HG03139 (cell line): Measurements from ENCODE around the gene ZNF443.
"Not testable (repeated sequence)": the region's sequence is repeated elsewhere in the genome, so short reads cannot be mapped to it uniquely, and the experiment has no call there.

Experiments used
- ATAC-seq: cut with Tn5 transposase; IDR thresholded peaks from one replicate; pipeline ENCODE4 v1.9.1; 2021; ENCODE audit not compliant: unreplicated experiment

Gene ZNF443

GRCh38 chr19:12440541-12441316 lies at the start of gene ZNF443:
Gene ZNF443 (minus strand): TSS chr19:12441021. CDS start chr19:12440914, 107 bp downstream.
- peak; percentile 92 for ATAC-seq

- not testable (repeated sequence) for ATAC-seq
Measured at GRCh38 chr19:12486265-12486783, 45.5 kb upstream of the ZNF443 start.

DNA sequence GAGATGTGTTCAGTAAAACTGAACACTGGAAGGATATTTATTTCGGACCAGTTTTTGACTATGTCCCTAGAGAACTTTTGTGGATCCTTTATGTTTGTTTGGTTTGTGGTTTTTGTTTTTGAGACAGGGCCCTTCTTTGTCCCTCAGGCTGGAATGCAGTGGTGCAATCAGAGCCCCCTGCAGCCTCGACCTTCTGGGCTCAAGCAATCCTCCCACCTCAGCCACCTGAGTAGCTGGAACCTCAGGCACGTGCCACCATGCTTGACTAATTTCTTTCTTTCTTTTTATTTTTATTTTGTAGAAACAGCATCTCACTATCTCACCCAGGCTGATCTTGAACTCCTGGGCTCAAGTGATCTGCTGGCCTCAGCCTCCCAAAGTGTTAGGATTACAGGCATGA lies 44.8 kb upstream of the ZNF443 start:
- no peak for ATAC-seq

DNA sequence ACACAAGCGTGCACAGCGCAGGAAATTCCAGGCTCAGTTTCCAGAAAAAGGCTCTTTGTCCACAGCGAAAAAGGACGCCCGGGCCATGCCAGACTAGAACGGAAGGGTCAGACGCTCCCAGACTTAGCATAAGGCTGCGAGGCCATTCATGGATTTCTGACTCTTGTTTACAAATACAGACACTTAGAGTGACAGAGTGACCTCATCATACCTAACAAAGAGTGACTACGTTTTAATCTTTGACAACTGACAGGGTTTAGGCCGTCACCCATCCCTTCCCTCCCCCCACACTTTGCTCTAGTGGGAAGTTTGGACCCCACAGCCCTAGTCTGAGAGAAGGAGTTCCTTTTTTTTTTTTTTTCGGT lies 44.2 kb upstream of the ZNF443 start:
- ATAC-seq: peak; percentile 15

GRCh38 chr19:12484371-12485051 lies 43.7 kb upstream of the ZNF443 start, which contains the start of gene ZNF709:
Gene ZNF709 (minus strand): TSS chr19:12484816. CDS start chr19:12484657, 159 bp downstream.
- ATAC-seq: peak; percentile 84

GRCh38 chr19:12484011-12484370 lies 43.2 kb upstream of the ZNF443 start:
- no peak for ATAC-seq

GRCh38 chr19:12482509-12482886 lies 41.7 kb upstream of the ZNF443 start:
- ATAC-seq: no peak

- ATAC-seq: no peak
Measured at GRCh38 chr19:12481781-12482508, 41.1 kb upstream of the ZNF443 start.

DNA sequence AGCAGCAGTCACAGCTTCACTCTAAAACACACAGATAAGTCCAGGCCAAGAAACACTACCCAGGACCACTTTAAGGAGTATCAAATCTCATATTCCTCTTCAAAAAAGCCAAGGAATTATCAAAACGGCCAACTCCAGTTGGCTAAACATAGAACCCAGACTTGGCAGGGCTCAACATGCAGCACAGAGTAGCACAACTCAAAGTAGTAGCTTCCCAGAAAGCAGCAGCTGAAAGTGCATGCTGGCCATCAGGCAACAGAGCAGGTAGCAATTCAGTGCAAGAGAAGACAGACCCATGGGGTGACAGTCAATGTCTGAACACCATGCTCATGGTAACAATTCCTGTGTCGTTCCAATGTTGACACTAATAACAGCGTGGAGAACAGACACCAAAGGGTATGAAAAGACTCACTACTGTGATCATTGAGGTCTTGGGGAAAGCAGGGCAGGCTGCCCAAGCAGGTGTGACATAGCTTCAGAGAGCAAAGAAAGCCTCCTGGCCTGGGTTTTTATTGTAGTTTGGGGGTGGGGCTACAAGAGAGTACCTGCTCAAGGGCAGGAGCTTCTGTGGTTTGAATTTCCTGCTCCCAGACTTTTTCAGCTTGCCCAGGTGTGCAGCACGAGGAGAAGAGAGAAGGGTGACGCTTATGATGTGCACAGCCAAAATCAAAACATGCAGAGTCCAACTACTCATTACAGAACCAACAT lies 37.6 kb upstream of the ZNF443 start:
- ATAC-seq: no peak

DNA sequence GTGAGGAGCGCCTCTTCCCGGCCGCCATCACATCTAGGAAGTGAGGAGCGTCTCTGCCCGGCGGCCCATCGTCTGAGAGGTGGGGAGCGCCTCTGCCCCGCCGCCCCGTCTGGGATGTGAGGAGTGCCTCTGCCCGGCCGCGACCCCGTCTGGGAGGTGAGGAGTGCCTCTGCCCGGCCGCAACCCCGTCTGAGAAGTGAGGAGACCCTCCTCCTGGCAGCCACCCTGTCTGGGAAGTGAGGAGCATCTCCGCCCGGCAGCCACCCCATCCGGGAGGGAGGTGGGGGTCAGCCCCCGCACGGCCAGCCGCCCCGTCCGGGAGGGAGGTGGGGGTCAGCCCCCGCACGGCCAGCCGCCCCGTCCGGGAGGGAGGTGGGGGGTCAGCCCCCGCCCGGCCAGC lies 26.8 kb upstream of the ZNF443 start:
- ATAC-seq: not testable (repeated sequence)

DNA sequence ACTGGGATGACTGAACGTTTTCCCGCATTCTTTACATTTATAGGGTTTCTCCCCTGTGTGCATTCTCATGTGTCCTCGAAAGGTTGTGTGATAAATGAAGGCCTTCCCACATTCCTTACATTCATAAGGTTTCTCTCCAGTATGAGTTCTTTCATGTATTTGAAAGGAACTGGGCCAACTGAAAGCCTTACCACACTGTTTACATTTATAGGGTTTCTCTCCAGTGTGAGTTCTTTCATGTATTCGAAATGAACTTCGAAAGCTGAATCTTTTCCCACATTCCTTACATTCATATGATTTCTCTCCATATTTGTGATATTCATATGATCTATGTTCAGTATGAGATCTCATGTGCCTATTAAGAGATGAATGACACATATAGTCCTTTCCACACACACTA lies 24.4 kb upstream of the ZNF443 start:
- ATAC-seq: no peak

DNA sequence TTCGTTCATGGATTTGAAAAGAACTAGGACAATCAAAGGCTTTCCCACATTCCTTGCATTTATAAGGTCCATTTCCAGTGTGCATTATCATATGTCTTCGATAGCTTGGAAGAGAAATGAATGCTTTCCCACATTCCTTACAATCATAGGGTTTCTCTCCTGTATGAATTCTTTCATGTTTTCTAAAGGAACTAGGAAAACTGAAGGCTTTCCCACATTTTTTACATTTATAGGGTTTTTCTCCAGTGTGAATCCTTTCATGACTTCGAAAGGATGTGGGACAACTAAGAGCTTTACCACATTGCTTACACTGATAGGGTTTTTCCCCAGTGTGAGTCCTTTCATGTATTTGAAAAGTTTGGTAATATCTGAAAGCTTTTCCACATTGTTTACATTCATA lies 23.9 kb upstream of the ZNF443 start:
- no peak for ATAC-seq

DNA sequence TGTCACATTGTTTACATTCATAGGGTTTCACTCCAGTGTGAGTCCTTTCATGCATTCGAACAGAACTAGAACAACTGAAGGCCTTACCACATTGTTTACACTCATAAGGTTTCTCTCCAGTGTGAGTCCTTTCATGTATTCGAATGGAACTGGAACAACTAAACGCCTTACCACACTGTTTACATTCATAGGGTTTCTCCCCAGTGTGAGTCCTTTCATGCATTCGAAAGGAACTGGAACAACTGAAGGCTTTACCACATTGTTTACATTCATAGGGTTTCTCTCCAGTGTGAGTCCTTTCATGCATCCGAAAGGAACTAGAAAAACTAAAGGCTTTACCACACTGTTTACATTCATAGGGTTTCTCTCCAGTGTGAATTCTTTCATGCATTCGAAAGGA lies 23.3 kb upstream of the ZNF443 start:
- not testable (repeated sequence) for ATAC-seq

DNA sequence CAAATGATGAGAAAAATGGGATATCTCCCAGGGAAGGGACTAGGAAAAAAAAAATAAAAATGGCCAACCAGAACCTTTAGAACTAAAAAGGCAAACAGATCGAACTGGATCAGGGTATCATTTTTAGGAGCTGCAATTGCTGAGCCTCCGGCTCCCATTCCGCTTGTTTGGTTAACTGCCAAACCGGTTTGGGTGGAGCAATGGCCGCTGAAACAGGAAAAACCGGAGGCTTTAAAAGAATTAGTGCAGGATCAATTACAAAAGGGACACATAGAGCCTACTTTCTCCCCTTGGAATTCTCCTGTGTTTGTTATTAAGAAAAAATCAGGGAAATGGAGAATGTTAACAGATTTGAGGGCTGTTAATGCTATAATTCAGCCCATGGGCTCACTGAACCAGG lies 12.7 kb upstream of the ZNF443 start:
- no peak for ATAC-seq

DNA sequence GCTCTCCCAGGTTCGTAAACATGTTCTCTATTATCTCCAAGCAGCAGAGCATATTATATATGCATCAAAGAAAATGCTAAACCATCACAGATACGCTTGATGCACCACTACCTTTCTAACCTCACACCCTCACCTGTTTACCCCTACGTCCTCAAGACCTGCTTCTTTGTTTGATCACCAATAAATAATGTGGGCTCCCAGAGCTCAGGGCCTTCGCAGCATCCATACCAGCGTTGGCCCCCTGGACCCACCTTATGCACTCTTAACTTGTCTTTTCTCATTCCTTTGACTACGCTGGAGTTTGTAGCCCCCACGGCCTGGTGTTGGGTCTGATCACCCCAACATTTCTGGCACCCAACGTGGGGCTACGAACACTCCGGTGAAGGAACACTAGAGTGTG lies 10.0 kb upstream of the ZNF443 start:
- ATAC-seq: no peak

GRCh38 chr19:12448808-12449207 lies 8.0 kb upstream of the ZNF443 start:
- no peak for ATAC-seq

GRCh38 chr19:12439686-12440540 lies 908 bp downstream of the ZNF443 start:
- peak; percentile 29 for ATAC-seq

- not testable (repeated sequence) for ATAC-seq
Measured at GRCh38 chr19:12430726-12431299, 10.0 kb downstream of the ZNF443 start.

DNA sequence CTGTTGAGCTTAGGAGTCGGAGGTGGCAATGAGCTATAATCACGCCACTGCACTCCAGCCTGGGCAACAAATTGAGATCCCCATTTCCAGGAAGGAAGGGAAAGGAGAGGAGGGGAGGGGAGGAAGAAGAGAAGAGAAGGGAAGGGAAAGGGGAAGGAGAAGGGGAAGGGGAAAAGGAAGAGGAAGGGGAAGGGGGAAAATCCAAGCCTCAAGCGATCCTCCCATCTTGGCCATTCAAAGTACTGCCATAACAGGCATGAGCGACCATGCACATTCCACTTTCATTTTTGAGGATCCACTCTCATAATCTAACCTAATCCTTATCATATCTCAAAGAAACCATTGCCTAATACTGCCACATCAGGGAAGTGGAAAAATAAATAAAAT lies 14.9 kb downstream of the ZNF443 start:
- ATAC-seq: no peak
